Measurements from ENCODE around the gene LIPE.

Gene LIPE

DNA sequence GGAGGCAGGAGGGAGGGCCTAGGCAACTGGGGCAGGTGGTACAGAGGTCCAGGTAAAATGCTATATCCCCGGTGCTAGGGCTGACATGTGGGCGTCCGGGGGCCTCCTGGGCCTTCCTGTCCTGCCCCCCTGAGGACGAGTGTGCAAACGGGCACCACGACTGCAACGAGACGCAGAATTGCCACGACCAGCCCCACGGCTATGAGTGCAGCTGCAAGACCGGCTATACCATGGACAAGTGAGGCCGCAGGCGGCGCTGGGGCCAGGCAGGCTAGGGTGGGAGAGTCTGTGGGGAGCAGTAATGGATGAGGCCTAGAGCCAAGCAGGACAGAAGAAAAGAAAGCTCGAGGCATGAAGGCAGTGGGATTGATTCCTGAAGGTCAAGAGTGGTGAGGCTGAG is 58.4 kb downstream of the LIPE start:
- H3K4me3 ChIP-seq (ENCODE audit: low read length) = no peak overlapping the region
- WGBS (ENCODE audit: insufficient coverage, insufficient read length) = no CpG with 5 or more reads among the region's 15 CpGs
- no peaks in the 10 kb centered on the region for H3K27me3 ChIP-seq (ENCODE audit: control insufficient read depth, insufficient read depth, low read length)
- peaks cover 16% of the 10 kb centered on the region for H3K4me1 ChIP-seq (ENCODE audit: control insufficient read depth, insufficient read depth, low read length)
- no peak overlapping the region for H3K27ac ChIP-seq (ENCODE audit: low read length)
- 0 out of 2 replicates have a peak, but pooled peaks cover 1% of the 10 kb centered on the region for H3K9me3 ChIP-seq (ENCODE audit: control insufficient read depth, insufficient read depth, low read length)
- peaks cover 8% of the 10 kb centered on the region for H3K36me3 ChIP-seq (ENCODE audit: control insufficient read depth, insufficient read depth, low read length)
- DNase-seq (ENCODE audit: low read depth, low spot score) = no peak

DNA sequence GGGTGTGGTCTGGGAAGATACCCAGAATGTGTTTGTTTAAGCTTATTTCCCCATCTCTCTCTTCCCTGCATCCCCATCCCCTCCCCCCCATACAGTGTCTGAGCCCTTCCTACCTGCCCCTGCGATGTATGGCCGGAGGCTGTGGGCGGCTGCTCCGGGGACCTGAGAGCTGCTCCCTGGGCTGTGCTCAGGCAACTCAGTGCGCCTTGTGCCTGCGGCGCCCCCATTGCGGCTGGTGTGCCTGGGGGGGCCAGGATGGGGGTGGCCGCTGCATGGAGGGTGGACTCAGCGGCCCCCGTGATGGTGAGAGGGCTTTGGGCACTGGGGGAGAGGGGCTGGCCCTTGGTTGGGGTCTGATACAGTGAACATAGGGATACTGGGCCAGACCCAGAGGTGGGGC is 58.8 kb downstream of the LIPE start:
- H3K4me3 ChIP-seq (ENCODE audit: low read length) = no peak overlapping the region
- H3K27ac ChIP-seq (ENCODE audit: low read length) = no peak overlapping the region
- H3K9me3 ChIP-seq (ENCODE audit: control insufficient read depth, insufficient read depth, low read length) = 0 out of 2 replicates have a peak, but pooled peaks cover 2% of the 10 kb centered on the region
- DNase-seq (ENCODE audit: low read depth, low spot score) = no peak
- no peaks in the 10 kb centered on the region for H3K27me3 ChIP-seq (ENCODE audit: control insufficient read depth, insufficient read depth, low read length)
- WGBS (ENCODE audit: insufficient coverage, insufficient read length) = no CpG with 5 or more reads among the region's 11 CpGs
- H3K36me3 ChIP-seq (ENCODE audit: control insufficient read depth, insufficient read depth, low read length) = peaks cover 9% of the 10 kb centered on the region
- H3K4me1 ChIP-seq (ENCODE audit: control insufficient read depth, insufficient read depth, low read length) = peaks cover 16% of the 10 kb centered on the region

DNA sequence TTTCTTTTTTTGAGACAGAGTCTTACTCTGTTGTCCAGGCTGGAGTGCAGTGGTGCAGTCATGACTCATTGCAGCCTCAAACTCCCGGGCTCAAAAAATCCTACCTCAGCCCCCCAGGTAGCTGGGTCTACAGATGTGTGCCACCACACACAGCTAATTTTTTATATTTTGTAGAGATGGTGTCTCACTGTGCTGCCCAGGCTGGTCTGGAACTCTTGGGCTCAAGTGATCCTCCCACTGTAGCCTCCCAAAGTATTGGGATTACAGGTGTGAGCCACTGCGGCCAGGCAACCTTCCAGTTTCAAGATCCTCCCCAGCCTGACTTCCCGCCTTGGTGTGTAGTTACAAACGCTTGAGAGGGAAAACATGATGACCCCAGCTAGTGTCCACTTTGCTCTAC is 59.3 kb downstream of the LIPE start:
- Histone ChIP-seq H3K4me3 (ENCODE audit: low read length) (no peak overlapping the region), H3K9me3 (ENCODE audit: control insufficient read depth, insufficient read depth, low read length) (0 out of 2 replicates have a peak, but pooled peaks cover 2% of the 10 kb centered on the region), H3K4me1 (ENCODE audit: control insufficient read depth, insufficient read depth, low read length) (peaks cover 16% of the 10 kb centered on the region), H3K27me3 (ENCODE audit: control insufficient read depth, insufficient read depth, low read length) (no peaks in the 10 kb centered on the region), H3K36me3 (ENCODE audit: control insufficient read depth, insufficient read depth, low read length) (peaks cover 9% of the 10 kb centered on the region), H3K27ac (ENCODE audit: low read length) (no peak overlapping the region)
- WGBS (ENCODE audit: insufficient coverage, insufficient read length) = no CpG with 5 or more reads among the region's 4 CpGs
- no peak for DNase-seq (ENCODE audit: low read depth, low spot score)

DNA sequence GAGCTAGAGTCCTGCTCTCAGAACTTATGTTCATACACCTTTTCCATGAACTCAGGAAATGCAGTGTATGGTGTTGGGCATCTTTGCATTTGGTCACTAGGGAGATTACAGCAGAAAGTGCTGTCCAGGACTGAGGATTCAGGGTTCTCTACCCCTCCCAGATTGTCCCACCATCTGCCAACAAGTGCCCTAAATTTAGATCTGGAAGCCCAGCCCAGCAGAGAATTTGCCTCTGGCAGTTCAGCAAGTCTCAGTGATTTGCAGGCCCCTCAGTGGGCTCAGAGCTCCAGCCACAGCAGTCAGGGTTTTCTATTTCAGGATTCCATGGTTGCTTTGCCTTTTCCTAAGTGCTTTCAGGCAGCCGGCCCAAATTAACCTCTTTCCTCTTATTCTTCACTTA is 60.5 kb downstream of the LIPE start:
- no peak overlapping the region for H3K4me3 ChIP-seq (ENCODE audit: low read length)
- H3K4me1 ChIP-seq (ENCODE audit: control insufficient read depth, insufficient read depth, low read length) = peaks cover 16% of the 10 kb centered on the region
- H3K27ac ChIP-seq (ENCODE audit: low read length) = no peak overlapping the region
- no peak for DNase-seq (ENCODE audit: low read depth, low spot score)
- no CpG with 5 or more reads among the region's 1 CpG for WGBS (ENCODE audit: insufficient coverage, insufficient read length)
- H3K27me3 ChIP-seq (ENCODE audit: control insufficient read depth, insufficient read depth, low read length) = no peaks in the 10 kb centered on the region
- 0 out of 2 replicates have a peak, but pooled peaks cover 2% of the 10 kb centered on the region for H3K9me3 ChIP-seq (ENCODE audit: control insufficient read depth, insufficient read depth, low read length)
- peaks cover 9% of the 10 kb centered on the region for H3K36me3 ChIP-seq (ENCODE audit: control insufficient read depth, insufficient read depth, low read length)

DNA sequence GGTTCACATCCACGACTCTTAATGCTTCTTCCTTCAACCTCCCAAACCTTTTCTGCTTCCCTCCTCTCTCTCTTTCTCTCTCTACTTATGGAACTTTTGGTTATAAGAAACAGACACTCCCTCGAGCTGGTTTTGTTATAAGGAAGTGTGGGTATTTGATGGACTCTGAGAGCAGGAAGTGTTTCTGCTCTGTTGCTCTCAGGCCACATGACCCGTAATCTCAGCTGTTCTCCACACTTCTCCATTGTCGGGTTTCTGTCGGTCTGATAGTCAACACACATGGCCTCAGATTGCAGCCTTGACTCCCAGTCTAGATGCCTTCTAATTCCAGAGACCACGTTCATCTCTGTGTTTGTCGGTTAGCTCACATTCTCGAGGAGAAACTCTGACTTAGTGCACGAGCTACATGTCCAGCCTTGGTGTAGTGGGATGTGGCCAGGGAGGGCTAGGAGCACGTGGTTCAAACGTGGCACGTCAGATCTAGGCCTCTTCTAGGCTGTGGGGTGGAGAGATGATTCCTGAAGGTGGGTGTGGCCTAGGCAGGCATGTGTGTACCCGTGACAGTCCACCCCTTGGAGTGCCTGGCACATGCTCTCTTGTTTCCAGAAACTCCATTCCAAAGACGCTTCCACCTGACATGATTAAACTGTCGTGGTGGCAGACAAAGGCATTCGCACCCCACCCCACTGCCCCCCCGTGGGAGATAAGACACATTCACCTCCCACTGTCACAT is 63.4 kb downstream of the LIPE start:
- no CpG with 5 or more reads among the region's 17 CpGs for WGBS (ENCODE audit: insufficient coverage, insufficient read length)
- Histone ChIP-seq H3K36me3 (ENCODE audit: control insufficient read depth, insufficient read depth, low read length) (peaks cover 6% of the 10 kb centered on the region), H3K4me1 (ENCODE audit: control insufficient read depth, insufficient read depth, low read length) (peaks cover 4% of the 10 kb centered on the region; the same call in 1 of the 2 replicates), H3K27ac (ENCODE audit: low read length) (no peak overlapping the region), H3K9me3 (ENCODE audit: control insufficient read depth, insufficient read depth, low read length) (0 out of 2 replicates have a peak, but pooled peaks cover 2% of the 10 kb centered on the region), H3K27me3 (ENCODE audit: control insufficient read depth, insufficient read depth, low read length) (no peaks in the 10 kb centered on the region), H3K4me3 (ENCODE audit: low read length) (no peak overlapping the region)
- no peak for DNase-seq (ENCODE audit: low read depth, low spot score)

DNA sequence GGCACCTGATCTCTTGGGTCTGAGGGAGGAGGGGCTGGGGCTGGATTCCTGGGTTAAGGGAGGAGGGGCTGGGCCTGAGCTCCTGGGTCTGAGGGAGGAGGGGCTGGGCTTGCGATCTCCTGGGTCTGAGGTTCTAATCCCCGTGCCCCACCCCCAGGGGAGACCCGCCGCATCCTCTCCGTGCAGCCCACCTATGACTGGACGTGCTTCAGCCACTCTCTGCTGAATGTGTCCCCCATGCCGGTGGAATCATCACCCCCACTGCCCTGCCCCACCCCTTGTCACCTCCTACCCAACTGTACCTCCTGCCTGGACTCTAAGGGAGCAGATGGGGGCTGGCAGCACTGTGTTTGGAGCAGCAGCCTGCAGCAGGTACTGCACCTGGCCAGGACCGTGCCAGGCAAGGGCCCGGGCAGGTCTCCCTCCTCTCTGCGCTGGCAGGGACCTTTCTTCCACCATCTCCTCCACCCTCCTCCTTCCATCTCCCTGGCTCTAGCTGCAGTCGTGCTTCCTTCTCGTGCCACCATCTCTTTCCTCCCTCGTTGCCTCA is 64.2 kb downstream of the LIPE start:
- Histone ChIP-seq H3K27ac (ENCODE audit: low read length) (no peak overlapping the region), H3K9me3 (ENCODE audit: control insufficient read depth, insufficient read depth, low read length) (0 out of 2 replicates have a peak, but pooled peaks cover 2% of the 10 kb centered on the region), H3K4me3 (ENCODE audit: low read length) (no peak overlapping the region), H3K36me3 (ENCODE audit: control insufficient read depth, insufficient read depth, low read length) (peaks cover 6% of the 10 kb centered on the region), H3K4me1 (ENCODE audit: control insufficient read depth, insufficient read depth, low read length) (0 out of 2 replicates have a peak, but pooled peaks cover under 1% of the 10 kb centered on the region), H3K27me3 (ENCODE audit: control insufficient read depth, insufficient read depth, low read length) (no peaks in the 10 kb centered on the region)
- DNase-seq (ENCODE audit: low read depth, low spot score) = no peak
- no CpG with 5 or more reads among the region's 13 CpGs for WGBS (ENCODE audit: insufficient coverage, insufficient read length)

DNA sequence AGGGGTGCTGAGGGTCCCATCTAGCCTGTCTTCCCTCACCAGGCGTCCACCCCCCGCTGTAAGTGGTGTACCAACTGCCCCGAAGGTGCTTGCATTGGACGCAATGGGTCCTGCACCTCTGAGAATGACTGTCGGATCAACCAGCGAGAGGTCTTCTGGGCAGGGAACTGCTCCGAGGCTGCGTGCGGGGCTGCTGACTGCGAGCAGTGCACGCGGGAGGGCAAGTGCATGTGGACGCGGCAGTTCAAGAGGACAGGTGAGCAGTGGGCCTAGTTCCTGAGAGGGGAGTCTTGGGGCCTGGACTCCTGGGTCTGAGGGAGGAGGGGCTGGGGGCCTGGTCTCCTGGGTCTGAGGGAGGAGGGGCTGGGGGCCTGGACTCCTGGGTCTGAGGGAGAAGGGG is 64.8 kb downstream of the LIPE start:
- Histone ChIP-seq H3K4me3 (ENCODE audit: low read length) (no peak overlapping the region), H3K9me3 (ENCODE audit: control insufficient read depth, insufficient read depth, low read length) (0 out of 2 replicates have a peak, but pooled peaks cover 2% of the 10 kb centered on the region), H3K27ac (ENCODE audit: low read length) (no peak overlapping the region), H3K4me1 (ENCODE audit: control insufficient read depth, insufficient read depth, low read length) (no peaks in the 10 kb centered on the region), H3K27me3 (ENCODE audit: control insufficient read depth, insufficient read depth, low read length) (no peaks in the 10 kb centered on the region), H3K36me3 (ENCODE audit: control insufficient read depth, insufficient read depth, low read length) (peaks cover 7% of the 10 kb centered on the region)
- WGBS (ENCODE audit: insufficient coverage, insufficient read length) = no CpG with 5 or more reads among the region's 14 CpGs
- DNase-seq (ENCODE audit: low read depth, low spot score) = no peak

DNA sequence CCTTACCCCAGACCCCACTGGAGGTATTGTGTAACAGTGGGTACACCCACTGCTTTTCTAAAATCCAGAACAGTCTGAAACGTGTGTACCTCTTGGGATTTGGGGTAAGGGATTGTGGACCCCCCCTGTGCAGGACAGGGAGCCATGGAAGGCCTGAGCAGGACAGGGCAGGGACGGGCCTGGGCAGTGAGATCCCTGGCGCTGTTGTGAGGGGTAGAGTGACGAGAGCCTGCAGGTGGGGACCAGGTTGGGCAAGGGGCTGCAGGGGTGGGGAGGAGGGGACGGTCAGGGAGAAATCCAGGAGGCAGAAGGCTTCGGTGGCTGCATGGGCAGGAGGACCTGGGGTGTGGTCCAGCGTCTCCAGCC is 65.7 kb downstream of the LIPE start:
- no peaks in the 10 kb centered on the region for H3K27me3 ChIP-seq (ENCODE audit: control insufficient read depth, insufficient read depth, low read length)
- H3K27ac ChIP-seq (ENCODE audit: low read length) = no peak overlapping the region
- H3K4me3 ChIP-seq (ENCODE audit: low read length) = no peak overlapping the region
- DNase-seq (ENCODE audit: low read depth, low spot score) = no peak
- no CpG with 5 or more reads among the region's 7 CpGs for WGBS (ENCODE audit: insufficient coverage, insufficient read length)
- no peaks in the 10 kb centered on the region for H3K4me1 ChIP-seq (ENCODE audit: control insufficient read depth, insufficient read depth, low read length)
- 0 out of 2 replicates have a peak, but pooled peaks cover 2% of the 10 kb centered on the region for H3K9me3 ChIP-seq (ENCODE audit: control insufficient read depth, insufficient read depth, low read length)
- H3K36me3 ChIP-seq (ENCODE audit: control insufficient read depth, insufficient read depth, low read length) = peaks cover 13% of the 10 kb centered on the region

DNA sequence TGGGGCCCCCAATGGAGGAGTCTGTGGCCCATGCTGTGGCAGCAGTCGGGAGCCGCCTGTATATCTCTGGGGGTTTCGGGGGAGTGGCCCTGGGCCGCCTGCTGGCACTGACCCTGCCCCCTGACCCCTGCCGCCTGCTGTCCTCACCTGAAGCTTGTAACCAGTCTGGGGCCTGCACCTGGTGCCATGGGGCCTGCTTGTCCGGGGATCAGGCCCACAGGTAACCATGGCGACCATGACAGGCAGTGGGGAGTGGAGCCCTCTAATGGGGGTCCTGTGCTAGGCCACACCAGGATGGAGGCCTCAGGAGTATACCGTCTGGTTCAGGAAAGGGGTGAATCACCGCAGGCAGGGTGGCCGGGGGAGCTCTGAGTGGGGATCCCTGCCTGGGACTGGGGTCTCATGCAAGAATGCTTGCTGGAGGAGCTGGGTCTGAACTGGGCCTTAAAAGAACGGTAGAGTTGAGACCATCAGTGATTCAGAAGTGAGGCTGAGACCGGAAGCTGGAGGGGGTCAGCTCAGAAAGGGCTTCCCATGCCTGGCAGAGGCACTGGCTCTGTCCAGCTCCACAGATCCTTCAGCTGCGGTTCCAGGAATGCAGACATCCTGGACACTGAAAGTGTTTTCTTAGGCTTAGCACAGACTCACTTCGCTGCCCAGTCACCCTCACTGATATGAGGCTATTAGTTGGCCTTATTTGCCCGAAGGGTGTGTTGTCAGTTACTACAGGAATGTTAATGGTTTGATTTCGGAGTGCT is 66.2 kb downstream of the LIPE start:
- H3K36me3 ChIP-seq (ENCODE audit: control insufficient read depth, insufficient read depth, low read length) = peaks cover 13% of the 10 kb centered on the region
- DNase-seq (ENCODE audit: low read depth, low spot score) = peak; percentile 31

DNA sequence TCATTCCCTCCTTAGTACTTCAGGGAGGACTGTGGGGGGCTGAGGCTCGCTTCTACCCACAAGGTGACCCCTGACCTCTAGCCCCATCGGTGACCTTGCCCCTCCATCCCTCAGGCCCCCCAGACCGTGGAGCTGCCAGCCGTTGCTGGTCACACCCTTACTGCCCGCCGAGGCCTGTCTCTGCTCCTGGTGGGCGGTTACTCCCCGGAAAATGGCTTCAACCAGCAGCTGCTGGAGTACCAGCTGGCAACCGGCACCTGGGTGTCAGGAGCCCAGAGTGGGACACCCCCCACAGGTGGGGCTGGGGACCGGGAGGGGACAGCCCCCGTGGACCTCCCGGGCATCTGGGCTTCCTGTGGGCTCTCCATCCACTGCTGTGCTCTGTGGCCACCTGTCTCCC is 69.9 kb downstream of the LIPE start:
- Histone ChIP-seq H3K27ac (ENCODE audit: low read length) (no peak overlapping the region), H3K27me3 (ENCODE audit: control insufficient read depth, insufficient read depth, low read length) (no peaks in the 10 kb centered on the region), H3K9me3 (ENCODE audit: control insufficient read depth, insufficient read depth, low read length) (no peaks in the 10 kb centered on the region), H3K4me3 (ENCODE audit: low read length) (no peak overlapping the region), H3K4me1 (ENCODE audit: control insufficient read depth, insufficient read depth, low read length) (no peaks in the 10 kb centered on the region), H3K36me3 (ENCODE audit: control insufficient read depth, insufficient read depth, low read length) (peaks cover 11% of the 10 kb centered on the region; the same call in 1 of the 2 replicates)
- DNase-seq (ENCODE audit: low read depth, low spot score) = no peak
- no CpG with 5 or more reads among the region's 12 CpGs for WGBS (ENCODE audit: insufficient coverage, insufficient read length)

More for the DNA sequence above, 66.2 kb downstream of the LIPE start:
- Histone ChIP-seq H3K27me3 (ENCODE audit: control insufficient read depth, insufficient read depth, low read length) (no peaks in the 10 kb centered on the region), H3K4me3 (ENCODE audit: low read length) (no peak overlapping the region), H3K9me3 (ENCODE audit: control insufficient read depth, insufficient read depth, low read length) (0 out of 2 replicates have a peak, but pooled peaks cover 2% of the 10 kb centered on the region), H3K4me1 (ENCODE audit: control insufficient read depth, insufficient read depth, low read length) (no peaks in the 10 kb centered on the region), H3K27ac (ENCODE audit: low read length) (no peak overlapping the region)
- no CpG with 5 or more reads among the region's 16 CpGs for WGBS (ENCODE audit: insufficient coverage, insufficient read length)

All from iPS DF 6.9 (cell line).